ENCODE measurements around the gene ADAR.

The ADAR gene

GRCh38 chr1:154559466-154560044 lies 48.4 kb downstream of the ADAR start:
- DNase-seq (ENCODE audit: low read depth in 2 of 2, low spot score in 1 of 2) = peak; percentile 46 to 68

DNA sequence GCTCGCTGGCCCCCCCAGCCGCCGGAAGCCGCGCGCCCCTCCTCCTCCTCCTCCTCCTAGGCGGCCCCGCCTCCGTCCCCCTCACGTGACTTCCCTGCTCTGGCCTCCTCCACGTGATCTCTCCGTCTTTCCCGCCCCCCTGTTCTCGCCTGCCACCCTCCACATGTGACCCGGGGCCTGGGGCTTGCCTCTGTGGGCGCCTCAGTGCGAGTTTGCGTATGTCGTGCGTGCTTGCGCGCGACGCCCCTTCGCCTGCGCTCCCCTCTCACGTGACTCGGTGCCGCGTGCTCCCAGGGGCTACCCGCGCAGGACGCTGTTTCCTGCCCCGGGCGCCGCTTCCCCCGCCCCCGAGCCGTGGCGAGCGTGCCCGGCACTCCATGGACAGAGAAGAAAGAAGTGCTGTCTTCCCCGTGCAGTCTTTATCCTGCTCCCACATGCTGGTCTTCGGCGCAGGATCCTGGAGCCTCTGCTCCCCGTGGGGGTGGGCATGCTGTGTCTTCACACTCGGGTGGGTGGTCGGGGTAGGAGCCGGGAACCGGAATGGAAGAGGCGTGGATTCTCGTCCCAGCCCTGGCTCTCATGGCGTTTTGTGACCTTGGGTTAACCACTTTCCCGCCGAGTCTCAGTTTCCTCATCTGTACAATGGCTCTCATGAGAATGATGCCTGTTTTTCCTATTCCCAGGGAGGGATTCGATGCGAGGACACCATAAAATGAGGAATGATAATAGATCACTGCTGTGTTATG lies 49.1 kb downstream of the ADAR start:
- peak; percentile 97 to 99 for DNase-seq (ENCODE audit: low read depth in 2 of 2, low spot score in 1 of 2)

DNA sequence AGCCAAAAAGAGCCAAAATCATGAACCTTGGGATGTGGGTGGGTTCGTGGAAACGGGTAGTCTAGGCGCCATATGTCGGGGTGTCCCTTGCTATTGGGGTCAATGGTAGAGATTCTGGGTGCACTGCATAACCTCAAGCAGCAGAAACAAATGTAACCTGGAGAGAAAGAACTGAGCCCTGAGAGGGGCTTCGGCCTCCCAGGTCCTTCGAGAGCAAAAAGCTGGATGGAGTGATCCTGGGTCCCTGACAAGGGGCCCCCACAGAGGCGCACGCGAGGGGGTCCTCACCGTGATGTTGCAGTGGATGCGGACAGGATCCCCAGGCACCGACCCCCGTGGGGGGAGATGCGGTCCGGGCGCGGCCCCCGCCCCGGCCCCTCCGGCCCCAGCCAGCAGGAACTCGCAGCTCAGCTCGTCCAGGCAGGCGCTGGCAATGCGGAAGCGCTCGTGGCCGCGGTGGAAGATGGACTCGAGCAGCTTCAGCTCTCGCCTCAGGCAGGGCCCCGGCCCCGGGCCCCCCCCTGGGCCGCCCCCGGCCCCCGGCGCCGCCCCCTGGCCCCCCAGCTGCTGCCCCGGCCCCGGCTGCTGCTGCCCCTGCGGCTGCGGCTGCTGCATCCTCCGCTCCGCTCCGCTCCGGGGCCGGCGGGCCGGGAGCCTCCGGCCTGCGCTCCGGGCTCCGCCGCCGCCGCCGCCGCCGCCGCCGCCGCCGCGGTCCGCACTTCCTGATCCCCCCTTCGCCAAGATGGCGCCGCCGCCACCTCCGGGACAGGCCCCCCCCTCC lies 49.9 kb downstream of the ADAR start, which contains the start of gene UBE2Q1:
Gene UBE2Q1, minus strand, starts transcription at position 724 of the 781 bp plus-strand sequence. Its CDS starts 109 bp downstream, at position 615.
- peak; percentile 6 to 23 for DNase-seq (ENCODE audit: low read depth in 2 of 2, low spot score in 1 of 2)

GRCh38 chr1:154557248-154557938 lies 50.6 kb downstream of the ADAR start:
- DNase-seq (ENCODE audit: low read depth in 2 of 2, low spot score in 1 of 2) = no peak

DNA sequence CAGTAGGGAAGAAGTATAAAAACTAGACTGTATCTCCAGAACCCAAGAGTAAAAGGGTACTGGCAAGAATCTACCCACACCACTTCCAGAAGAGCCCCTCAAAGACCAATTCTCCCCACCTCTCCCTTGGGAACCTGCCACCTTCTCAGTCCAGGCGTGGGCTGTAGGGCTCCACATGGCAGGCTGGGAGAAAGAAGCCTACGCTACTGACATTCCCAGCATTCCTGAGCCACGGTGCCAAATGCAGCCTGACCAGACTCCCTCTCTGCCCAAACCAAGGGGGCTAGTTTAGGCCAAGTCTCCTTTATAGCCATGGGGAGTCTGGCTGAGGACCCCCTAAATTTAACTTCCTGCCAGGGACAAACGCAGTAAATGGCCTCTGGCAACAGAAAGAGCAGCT lies 51.6 kb downstream of the ADAR start:
- DNase-seq (ENCODE audit: low read depth in 2 of 2, low spot score in 1 of 2) = no peak

GRCh38 chr1:154553056-154554030 lies 54.6 kb downstream of the ADAR start:
- DNase-seq (ENCODE audit: low read depth in 2 of 2, low spot score in 1 of 2) = no peak

DNA sequence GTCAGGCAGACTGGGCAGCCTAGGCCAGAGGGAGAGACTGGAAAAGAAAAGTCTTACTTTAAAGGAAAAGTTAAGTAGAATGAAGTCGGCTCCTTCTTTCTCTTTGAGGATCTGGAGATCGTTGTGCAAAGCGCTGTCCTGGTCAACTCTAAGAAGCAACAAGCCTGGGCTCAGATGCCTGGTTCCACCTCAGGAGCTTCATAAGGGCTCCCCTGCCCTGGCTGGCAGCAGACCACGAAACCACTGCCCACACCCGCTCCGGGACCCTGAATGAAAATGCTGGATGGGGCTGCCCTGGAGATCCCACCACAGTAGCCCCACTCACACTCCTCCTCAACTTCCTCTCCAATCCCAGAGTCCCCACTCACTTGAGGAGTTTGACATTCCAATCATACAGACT lies 56.0 kb downstream of the ADAR start:
- no peak for DNase-seq (ENCODE audit: low read depth in 2 of 2, low spot score in 1 of 2)

DNA sequence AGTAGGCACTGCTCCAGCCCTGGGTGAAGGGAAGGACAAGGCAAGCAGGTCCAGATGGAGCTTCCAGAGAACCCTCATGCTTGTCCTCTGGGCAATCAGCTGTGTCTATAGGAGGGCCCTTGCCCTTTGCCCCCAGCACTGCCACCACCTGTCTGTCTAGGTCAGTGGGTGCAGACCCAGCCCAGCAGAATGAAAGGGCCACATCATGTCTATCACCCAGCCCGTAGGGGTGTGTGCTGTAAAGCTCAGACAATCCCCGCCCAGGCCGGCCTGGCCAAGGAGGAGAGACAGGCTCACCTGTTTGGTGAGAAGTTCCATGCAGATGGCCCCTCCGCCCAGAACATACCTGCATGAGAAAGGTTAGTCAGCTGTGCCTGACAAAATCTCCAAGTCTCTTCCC lies 56.5 kb downstream of the ADAR start:
- DNase-seq (ENCODE audit: low read depth in 2 of 2, low spot score in 1 of 2) = no peak

GRCh38 chr1:154550657-154551056 lies 57.3 kb downstream of the ADAR start:
- no peak for DNase-seq (ENCODE audit: low read depth in 2 of 2, low spot score in 1 of 2)

- DNase-seq (ENCODE audit: low read depth in 2 of 2, low spot score in 1 of 2) = no peak
Measured at GRCh38 chr1:154550070-154550469, 57.9 kb downstream of the ADAR start.

GRCh38 chr1:154549202-154549770 lies 58.7 kb downstream of the ADAR start:
- DNase-seq (ENCODE audit: low read depth in 2 of 2, low spot score in 1 of 2) = no peak

DNA sequence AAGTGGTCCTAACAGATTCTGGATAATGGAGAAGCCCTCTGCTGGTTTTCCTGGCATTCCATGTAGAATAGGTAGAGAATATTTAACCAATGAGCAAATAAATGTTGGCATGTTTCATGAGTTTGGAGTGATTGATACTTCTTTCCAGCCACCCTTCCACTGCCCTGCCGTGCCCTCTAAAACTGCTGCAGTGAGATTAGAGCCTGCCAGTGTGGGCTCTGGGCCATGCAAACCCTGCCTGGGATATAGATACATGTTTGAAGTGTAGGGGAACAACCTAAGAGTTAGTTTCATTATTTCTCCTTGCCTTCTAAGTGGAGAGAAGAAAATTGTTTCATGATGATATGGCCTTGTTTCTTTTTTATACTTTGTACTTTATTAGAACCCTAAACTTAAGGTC lies 60.0 kb downstream of the ADAR start:
- no peak for DNase-seq (ENCODE audit: low read depth in 2 of 2, low spot score in 1 of 2)

GRCh38 chr1:154547105-154547732 lies 60.8 kb downstream of the ADAR start:
- no peak for DNase-seq (ENCODE audit: low read depth in 2 of 2, low spot score in 1 of 2)

- no peak for DNase-seq (ENCODE audit: low read depth in 2 of 2, low spot score in 1 of 2)
Measured at GRCh38 chr1:154546264-154547063, 61.5 kb downstream of the ADAR start.

GRCh38 chr1:154541231-154541630 lies 66.8 kb downstream of the ADAR start:
- DNase-seq (ENCODE audit: low read depth in 2 of 2, low spot score in 1 of 2) = no peak

DNA sequence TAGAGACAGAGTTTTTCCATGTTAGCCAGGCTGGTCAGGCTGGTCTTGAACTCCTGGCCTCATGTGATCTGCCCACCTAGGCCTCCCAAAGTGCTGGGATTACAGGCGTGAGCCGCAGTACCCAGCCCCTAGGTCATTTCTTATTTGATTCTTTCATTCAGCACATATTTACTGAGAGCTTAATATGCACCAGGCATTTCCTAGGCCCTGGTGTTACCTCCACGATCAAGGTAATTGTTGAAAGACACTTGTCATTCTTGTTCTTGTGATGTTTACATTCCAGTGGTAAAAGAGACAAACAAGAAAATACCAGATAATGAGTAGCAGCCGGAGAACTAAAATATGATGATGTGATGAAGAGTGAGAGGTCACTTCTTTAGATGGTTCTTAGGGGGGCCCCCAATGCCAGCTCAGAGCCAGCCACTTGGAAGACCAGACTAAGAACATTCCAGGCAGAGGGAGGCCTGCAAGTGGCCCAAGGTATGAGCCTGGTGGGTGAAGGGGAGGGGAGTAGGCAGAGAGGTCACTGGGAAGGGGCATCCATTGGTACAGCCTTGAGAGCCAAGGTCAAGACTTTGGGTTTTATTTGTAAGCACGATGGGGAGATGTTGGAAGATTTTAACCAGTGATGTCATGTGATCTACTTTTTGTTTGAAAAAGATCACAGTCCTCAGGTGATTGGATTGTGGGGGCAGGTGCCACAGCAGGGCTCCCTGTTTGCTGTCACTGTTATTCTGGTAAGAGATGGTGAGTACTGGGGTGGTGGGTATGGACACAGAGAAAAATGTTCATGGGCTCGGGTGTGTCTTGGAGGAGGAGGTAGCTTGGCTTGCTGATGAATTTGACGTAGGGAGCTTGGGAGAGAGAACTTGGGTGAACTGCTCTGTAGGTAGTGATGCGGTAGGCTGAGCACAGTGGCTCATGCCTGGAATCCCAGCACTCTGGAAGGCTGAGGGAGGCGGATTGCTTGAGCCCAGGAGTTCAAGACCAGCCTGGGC lies 68.2 kb downstream of the ADAR start:
- DNase-seq (ENCODE audit: low read depth in 2 of 2, low spot score in 1 of 2) = no peak

GRCh38 chr1:154536570-154536969 lies 71.4 kb downstream of the ADAR start:
- DNase-seq (ENCODE audit: low read depth in 2 of 2, low spot score in 1 of 2) = no peak
